Right lobe of liver (tissue), 4 donors: ENCODE results near the gene SMIM44.

Source experiments
- CTCF ChIP-seq, 4 donors: fragments of 200-600 bp in 3 of 4; fragments of 450-650 bp in 1 of 4; IDR thresholded peaks; one replicate each; pipeline versions ENCODE4 v1.5.1 to v1.8.0; 2016 to 2022; ENCODE audit warnings: antibody characterized with exemption in 4 of 4, mild to moderate bottlenecking in 2 of 4
- POLR2A ChIP-seq: fragments of 450-650 bp; IDR thresholded peaks from one replicate; pipeline ENCODE4 v1.6.1; 2017; ENCODE audit warnings: antibody characterized with exemption, mild to moderate bottlenecking
- donor health status: DM: no; HTN: no; CAD: no.
- donor health status: DM: no; HTN: no; CAD: no.
- donor health status: DM: no; HTN: yes; CAD: no.

GRCh38 chr19:3527238-3527910 is 44.1 kb upstream of the SMIM44 start:
- TF ChIP-seq CTCF (IDR thresholded peaks at IDR 0.05) (no peak), POLR2A (no peak)
